G401.6 (cell line): ENCODE results near the gene PRADC1.
"Not testable (repeated sequence)": the region's sequence is repeated elsewhere in the genome, so short reads cannot be mapped to it uniquely, and the experiment has no call there.

Experiments
- FAIRE-seq: peaks from 2 replicates; lab custom pipeline; 2012; peaks lifted over from hg19 to GRCh38; lab: Jason Lieb, UNC

Gene PRADC1

GRCh38 chr2:73202156-73203054 is 30.6 kb downstream of the PRADC1 start, which contains the start of gene NOTO:
TSS of gene NOTO (plus strand) at chr2:73202574. CDS start at chr2:73202667, 93 bp downstream.
- FAIRE-seq: no peak

- not testable (repeated sequence) for FAIRE-seq
These were observed 32.8 kb downstream of the PRADC1 start for GRCh38 chr2:73200281-73200680.

- no peak for FAIRE-seq
These were observed 35.5 kb downstream of the PRADC1 start for GRCh38 chr2:73197579-73197978.

GRCh38 chr2:73187549-73187948 is 45.5 kb downstream of the PRADC1 start:
- no peak for FAIRE-seq

- FAIRE-seq: no peak
These were observed 47.1 kb downstream of the PRADC1 start for GRCh38 chr2:73185965-73186364.
